DMS153 (cell line): ENCODE results near the gene DOK6.
A peak's percentile ranks its signal among the peaks of the same experiment; 100 is the strongest.
"Not testable (repeated sequence)": the region's sequence is repeated elsewhere in the genome, so short reads cannot be mapped to it uniquely, and the experiment has no call there.

Experiments used
- DNase-seq: peaks from one replicate; lab custom pipeline; 2025; lab: John Stamatoyannopoulos, UW

The DOK6 gene

DNA sequence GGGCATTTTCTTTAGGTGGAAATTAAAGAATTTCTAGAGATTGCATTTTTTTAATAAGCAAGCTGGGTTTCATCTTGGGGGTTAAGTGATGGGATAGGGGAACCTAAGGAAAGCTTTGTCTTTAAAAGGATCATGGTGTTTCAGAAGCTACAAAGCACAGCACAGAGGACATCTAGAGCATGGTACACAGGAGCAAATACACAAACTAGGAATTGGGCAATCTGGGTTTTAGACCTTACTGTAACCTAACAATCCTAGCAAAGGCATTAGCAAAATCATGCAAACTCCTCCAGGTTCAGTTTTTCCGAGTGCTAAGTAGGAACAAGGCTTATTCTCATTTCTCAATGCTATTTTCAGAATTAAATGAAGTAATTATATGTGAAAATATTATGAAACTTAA, 412.9 kb downstream of the DOK6 start:
- no peak for DNase-seq

DNA sequence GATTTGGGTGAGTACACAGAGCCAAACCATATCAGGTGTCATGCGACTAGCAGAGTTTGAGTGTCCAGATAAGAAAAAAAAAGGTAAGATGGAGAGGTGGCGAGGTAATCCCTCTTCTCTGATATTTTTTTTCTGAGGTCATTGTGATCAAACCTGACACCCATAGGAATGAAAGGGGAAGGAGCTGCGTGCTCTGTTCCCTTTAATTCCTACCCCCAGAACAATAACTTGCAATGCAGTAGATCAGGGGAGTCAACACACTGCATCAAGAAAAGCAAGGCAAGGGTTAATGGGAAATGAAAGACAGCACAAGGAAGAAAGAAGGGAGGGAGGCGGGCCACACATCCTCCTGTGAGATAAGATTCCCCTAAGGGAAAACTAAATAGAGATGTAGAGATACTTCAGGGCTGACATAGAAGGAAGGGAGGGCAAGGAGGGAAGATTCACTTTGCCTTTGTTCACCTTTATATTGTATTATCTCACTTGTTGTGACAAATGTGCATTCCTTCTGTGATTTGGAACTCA, 414.2 kb downstream of the DOK6 start:
- no peak for DNase-seq

DNA sequence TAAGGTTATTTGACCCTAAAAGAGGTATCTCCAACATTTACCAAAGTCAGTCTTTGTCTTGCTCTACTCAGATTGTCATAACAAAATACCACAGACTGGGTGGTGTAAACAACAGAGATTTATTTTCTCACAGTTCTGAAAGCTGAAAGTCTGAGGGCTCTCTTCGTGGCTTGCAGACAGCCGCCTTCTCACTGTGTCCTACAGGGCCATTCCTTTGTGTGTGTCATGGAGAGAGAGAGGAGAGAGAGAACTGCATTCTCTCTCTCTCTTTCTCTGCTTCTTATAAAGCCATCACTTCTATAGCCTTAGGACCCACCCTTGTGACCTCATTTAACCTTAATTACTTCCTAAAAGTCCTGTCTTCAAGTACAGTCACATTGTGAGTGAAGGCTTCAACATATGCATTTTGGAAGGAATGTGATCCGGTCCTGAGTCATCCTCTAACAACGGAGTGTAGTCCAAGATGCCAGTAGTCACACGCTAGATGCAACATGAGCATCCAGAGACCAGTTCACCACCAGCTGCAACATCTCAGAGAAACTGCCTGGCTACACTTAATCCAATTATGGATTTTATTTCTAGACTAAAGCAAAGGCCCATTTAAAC, 416.8 kb downstream of the DOK6 start:
- DNase-seq, result no peak

DNA sequence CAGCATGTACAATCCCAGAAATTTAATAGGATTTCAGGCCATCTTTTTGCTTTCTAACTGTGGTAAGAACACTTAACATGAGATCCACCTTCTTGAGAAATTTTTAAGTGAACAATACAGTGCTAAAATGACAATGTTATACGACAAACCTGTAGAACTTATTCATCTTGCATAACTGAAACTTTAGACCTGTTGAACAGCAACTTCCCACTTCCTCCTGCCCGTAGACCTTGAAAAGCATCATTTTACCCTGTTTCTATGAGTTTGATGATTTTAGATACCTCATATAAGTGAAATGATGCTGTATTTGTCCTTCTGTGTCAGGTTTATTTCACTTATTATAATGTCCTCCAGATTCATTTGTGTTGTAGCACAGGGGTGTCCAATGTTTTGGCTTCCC, 418.8 kb downstream of the DOK6 start:
- no peak for DNase-seq

DNA sequence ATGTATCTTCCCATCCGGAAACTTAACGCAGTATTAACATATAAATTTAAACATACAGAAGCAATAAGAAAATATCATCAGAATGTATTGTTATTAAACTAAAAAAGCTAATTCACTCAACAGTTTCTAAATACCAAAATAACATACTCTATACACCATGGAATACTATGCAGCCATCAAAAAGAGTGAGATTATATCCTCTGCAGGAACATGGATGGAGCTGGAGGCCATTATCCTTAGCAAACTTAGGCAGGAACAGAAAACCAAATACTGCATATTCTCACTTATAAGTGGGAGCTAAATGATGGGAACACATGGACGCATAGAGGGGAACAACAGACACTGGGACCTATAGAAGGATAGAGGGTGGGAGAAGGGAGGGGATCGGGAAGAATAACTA, 419.9 kb downstream of the DOK6 start:
- no peak for DNase-seq

DNA sequence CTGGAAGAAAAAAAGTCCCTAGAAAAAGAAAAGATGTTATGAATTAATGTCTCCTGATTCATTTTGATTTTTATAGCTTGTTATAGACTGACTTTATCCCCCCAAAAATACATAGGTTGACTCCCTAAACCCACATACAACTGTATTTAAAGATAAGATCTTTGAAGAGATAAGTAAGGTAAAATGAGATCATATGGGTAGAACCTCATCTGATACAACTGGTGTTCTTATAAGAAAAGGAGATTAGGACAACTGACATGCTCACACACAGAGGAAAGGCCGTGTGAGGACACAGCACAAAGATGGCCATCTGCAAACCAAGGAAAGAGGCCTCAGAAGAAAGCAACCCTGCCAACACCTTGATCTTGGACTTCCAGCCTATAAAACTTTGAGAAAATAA, 429.5 kb downstream of the DOK6 start:
- DNase-seq, result no peak

DNA sequence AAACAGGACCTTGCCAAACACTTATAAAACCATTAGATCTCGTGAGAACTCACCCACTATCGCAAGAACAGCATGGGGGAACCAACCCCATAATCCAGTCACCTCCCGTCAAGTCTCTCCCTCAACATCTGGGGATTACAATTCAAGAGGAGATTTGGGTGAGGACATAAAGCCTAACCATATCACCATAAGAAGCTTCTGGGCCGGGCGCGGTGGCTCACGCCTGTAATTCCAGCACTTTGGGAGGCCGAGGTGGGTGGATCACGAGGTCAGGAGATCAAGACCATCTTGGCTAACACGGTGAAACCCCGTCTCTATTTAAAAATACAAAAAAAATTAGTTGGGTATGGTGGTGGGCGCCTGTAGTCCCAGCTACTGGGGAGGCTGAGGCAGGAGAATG, 434.3 kb downstream of the DOK6 start:
- DNase-seq, result not testable (repeated sequence)

DNA sequence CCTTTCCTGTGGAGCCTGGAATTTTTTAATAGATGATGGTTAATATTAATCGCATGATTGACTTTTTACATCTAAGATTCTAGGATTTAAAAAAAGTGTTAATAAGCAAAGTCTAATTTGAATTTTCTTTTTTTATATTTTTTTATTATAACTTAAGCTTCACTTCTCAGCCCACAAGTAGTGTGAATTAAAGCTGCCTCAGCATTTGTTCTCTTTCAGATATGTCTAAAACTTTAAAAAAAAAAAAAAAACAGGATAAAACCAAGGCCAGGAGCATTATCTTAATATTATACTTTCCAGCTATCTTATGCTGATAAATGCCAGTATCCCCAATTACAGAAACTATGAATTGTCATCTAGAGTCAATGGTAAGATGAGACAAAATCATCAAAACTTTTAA, 437.3 kb downstream of the DOK6 start:
- DNase-seq, result no peak

DNA sequence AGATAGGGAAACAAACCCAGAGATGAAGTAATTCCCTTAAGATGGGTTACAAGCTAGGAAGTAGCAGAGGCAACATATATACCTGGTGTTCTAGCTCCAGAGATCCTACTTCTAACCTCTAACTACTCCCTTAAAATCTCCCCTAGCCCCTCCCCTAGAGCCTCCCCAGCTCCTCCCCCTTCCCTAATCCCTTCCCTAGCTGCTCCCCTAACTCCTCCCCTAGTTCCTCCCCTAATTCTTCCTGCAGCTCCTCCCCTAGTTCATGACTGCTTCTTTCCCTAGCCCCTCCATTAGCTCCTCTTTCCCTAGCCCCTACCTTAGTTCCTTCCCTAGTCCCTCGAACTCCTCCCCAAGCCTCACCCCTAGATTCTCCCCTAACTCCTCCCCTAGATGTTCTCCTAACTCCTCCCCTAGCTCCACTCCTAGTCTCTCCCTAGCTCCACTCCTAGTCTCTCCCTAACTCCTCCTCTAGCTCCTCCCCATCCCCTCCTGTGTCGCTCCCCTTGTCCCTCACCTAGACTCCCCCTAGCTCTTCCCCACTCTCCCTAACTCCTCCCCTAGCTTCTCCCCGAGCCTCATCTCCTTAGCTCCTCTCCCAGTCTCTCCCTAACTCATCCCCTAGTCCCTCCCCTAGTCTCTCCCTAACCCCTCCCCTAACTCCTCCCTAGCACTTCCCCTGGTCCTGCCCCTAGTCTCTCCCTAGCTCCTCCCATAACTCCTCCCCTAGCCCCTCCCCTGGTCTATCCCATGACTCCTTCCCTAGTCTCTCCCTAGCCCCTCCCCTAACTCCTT, 438.1 kb downstream of the DOK6 start:
- no peak for DNase-seq

DNA sequence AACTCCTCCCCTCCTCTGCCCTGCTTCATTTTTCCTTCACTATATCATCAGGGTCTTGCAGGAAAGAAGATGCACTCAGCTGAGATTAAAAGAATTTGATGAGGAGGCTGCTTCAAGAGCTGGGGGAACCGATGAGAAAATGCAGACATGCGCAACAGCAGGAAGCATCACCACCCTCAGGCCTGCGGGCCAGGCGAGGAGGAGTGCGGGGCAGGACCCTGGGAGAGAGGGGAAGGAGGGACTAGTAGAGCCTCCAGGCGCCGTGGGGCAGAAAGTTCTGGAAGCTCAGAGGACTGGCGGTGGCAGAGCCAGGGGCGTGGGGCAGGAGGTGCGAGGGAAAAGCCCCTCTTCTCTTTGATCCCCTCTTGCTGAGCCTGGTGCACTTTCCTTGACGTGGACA, 438.8 kb downstream of the DOK6 start:
- no peak for DNase-seq

DNA sequence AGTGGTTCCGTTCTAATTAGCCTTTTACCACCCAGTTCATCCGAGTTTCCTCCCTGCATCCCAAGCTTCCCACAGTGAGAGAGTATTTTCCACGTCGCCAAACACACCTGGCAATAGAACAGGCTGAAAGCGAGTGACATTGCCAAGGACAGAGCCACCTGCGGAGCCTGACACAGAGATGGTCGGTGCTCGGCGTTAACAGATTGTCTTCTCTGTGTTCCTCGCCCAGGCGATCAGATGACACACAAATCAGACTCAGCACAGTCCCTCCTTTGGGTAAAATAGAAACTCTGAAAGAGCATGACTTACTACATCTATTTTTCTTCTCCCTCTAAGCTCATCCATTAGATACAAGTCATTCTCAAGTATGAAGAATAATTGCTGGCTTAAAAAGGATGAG, 439.3 kb downstream of the DOK6 start:
- DNase-seq, result no peak

DNA sequence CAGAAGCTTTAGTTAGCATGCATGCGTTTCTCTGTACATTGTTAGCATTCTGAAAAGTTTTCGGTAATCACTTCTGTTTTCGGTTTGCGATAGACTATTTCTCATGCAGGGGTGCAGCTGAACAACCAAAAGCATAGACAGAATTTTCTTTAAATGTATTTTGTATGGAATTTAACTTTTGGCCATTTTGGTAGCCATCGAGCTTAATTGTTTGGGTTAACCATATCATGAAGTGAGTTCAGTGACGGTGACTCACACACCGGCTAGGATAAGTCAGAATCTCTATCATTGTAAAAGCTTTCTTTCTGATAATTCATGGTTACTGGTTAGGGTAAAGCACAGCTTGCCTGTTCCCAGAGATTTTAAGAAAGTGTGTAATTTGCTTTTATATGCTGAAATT, 439.8 kb downstream of the DOK6 start:
- no peak for DNase-seq

DNA sequence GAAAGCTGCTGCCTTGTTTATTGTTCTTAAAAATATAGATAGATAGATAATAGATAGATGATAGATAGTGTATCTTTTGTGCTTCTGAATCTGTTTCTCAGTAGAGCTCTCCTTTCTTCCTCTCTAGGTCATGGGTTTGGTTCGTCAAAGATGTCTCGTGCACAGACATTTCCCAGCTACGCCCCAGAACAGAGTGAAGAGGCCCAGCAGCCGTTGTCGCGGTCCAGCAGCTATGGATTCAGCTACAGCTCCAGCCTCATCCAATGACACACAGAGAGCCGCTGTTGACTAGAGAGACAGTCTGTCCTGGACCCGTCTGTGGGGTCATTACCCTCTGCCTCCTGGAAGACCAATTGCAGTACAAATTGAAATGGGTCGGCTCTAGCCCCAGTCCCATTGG, 440.4 kb downstream of the DOK6 start:
- DNase-seq, result no peak

DNA sequence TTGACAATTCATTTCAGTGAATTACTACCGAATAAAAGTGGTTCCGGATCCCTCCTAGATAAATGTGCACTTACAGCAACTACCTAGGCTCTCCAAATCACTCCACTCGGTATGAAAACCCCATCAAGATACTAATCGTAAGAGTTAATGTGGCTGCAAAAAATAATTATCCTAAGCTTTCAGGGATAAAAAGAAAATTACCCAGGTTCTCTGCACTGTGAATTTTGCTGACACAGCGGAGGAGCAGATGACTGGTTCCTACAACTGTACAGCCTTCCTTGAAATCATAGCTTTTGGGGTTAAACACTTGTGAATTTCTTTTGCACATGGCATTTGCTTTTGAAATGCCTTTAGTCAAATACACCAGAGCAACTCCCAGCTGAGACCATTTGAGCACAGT, 442.3 kb downstream of the DOK6 start:
- DNase-seq, result no peak

DNA sequence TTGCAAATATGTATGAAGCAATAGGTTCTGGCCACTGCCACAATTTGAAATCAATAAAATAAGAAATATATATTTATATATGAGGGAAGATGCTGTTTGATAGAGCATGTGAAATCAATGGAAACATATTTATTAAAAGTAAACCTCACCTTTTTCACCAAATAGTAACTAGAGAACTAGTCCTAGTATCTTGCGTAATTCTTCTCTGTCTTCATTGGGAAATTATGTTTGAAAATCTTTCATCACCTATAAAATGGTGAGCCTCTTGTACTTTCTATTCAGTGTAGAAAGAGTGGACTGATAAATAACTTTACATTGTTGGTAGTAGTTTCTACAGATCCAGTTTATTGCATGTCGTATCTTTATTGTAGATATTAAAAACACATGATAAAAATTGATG, 444.0 kb downstream of the DOK6 start:
- no peak for DNase-seq

DNA sequence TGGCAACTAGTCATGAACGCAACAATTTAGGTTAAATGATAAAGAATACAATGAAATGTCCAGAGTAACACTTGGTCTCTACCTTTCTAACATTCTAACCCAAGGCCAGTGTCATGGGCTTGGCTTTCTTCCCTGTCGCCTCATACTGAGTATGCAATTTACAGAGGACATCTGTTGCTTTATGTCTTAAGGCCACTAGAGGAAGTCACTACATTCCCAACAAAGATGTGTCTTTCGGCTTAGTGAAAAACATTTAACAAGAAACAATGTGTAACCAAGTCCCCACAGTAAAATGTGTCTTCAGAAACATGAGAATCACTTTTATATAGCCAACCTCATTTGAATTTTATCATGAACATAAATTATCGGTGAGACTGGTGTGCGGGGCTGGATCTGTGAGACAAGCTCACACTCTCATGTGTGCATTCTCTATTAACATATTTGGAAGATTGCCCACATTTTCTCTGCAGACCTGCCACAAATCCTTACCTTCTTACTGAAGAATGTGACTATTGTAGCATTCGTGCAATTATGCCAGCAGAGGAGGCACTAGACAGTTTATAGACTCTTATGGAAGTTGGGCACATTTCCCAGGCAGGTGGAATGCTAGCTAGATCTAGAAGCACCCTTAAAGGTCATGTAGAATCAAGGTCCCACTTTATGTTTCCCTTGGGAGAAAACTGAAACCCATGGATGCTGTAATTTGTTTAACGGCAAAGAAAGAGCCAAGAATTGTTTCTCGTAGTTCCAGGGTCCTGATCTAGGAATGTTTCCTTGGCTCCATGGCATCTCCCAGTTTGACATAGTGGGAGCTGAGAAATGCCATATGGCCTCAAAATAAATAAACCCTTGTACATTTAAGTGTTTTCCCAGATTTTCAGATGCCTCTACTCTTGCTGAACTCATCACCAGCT, 445.2 kb downstream of the DOK6 start:
- DNase-seq, result peak; percentile 74

DNA sequence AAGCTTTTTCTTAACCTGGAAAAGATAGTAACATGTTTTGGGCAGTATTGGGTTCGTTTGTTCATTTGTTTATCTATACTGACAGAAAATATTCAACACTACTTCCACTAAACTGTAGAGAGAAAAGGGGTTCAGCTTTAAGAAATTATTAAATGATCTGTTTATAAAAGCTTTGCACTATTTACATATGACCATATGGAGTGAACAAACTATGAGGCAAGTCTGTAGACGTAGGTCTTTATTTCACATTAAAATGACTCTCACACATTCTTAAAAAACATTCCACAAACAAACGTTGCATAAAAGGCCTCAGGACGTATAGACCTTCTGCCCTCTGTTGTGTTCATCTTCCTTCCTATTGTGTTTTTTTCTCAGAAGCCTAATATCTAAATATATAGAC, 452.4 kb downstream of the DOK6 start:
- DNase-seq, result no peak

DNA sequence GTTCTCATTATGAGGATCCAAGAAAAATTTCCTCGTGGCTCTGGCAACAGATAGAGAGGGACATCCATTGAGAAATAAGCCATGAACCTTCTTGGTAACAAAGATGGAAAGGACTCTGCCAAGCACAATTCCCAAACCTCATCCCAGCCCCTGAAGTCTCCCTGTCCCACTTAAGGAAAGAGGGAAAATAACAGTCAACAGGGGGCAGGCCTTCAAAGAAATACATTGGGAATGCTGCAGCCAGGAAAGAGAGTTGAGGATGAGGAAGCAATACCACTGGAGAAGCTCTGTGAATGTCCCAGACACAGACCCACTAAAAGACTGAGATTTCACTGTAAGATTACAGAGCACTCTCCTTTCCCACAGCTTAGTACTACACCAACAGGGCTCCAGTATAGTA, 453.8 kb downstream of the DOK6 start:
- no peak for DNase-seq

DNA sequence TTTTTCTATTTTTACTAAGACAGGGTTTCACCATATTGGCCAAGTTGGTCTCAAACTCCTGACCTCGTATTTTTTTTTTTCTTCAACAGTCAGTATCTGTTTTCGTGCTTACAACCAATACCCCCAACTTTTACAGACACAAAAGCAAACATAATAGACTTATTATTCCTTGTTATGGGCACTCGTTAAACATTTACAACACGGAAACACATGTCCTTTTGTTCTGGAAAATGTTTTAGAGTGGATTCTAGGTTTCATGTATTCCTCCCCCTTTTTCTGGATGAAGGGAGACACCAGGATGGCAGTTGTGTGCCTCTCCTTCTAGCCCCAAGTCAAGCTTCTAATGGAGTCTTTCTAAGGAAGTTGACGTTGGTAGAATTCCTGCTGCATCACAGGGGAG, 458.2 kb downstream of the DOK6 start:
- DNase-seq, result no peak

DNA sequence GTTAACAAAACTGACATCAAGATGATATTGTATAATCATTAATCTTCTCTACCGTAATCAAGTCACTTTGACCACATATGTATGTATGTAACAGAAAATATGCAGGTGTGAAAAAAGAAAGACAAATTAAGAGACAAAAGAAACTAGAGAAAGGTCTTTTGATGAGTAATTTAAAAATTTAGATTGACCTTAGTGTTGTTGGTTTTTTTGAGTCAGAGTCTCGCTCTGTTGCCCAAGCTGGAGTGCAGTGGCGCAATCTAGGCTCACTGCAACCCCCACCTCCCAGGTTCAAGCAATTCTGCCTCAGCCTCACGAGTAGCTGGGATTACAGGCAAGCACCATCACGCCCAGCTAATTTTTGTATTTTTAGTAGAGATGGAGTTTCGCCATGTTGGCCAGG, 464.1 kb downstream of the DOK6 start:
- DNase-seq, result not testable (repeated sequence)

DNA sequence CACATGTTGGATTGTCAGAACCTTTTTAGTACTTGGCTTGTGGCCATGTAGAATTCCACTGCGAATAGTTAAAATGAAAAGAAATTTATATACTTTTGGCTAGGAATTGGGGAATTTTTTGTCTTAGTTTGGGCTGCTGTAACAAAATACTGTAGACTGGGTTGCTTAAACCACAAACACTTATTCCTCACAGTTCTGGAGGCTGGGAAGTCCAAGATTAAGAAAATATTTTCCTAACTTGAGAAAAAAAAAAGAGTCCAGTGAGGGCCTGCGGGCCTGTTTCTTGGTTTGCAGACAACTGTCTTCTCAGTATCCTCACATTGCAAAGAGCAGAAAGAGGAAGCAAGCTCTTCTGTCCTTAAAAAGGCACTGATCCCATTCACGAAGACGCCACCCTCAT, 465.1 kb downstream of the DOK6 start:
- DNase-seq, result no peak

DNA sequence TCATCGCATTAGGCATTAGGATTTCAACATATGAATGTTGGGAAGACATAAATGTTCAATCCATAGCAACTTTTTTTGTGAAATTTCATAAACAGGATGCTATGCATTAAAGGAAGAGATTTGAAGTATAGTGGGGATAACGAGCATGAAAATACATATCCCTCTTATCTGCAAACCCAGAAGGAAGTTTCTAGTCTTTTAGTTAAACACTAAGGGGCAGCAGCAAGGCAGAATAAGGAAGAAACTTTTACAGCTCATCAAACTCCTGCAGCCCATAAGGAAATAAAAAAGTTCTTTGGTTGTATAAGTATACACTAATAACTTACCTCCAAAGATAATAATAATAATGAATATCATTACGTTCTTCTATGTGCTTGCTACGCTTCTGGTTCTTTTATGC, 465.5 kb downstream of the DOK6 start:
- DNase-seq, result no peak

DNA sequence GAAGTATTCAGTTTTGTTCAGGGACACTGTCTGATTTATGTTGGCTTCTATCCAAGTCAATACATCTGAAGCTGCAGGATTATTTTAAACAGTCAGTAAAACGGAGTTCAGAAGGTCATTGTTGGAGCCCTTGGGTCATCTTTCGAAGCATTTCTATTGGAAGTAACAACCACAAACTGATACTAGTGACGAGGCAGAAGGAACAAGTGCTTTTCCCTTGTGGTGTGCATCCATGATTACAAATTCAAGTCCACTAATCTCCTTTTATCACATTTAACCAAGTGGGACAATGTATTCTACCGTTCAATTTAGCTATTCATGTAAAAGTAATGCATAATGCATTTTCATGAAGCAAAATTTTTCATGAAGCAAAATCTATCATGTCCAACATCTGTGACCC, 470.0 kb downstream of the DOK6 start:
- DNase-seq, result no peak
